Skeletal muscle tissue (tissue), 4 donors: ENCODE data around the gene LSM3. TPM values are rescaled to one million over a fixed set of nuclear protein-coding genes. Genes with fewer than 3 reads are reported as not detected.

Experiments used
- H3K27ac ChIP-seq: one replicate; pipeline ENCODE4 v1.7.0; 2013; ENCODE audit warnings: mild to moderate bottlenecking, low read depth, low read length, inconsistent platforms
- H3K27me3 ChIP-seq, 3 donors: one replicate each; pipeline ENCODE4 v1.7.0; 2013; ENCODE audit warnings: low read length in 3 of 3; ENCODE audit not compliant: control insufficient read depth in 3 of 3, insufficient read depth in 3 of 3
- H3K36me3 ChIP-seq, 3 donors: one replicate each; pipeline ENCODE4 v1.7.0; 2013; ENCODE audit warnings: low read length in 3 of 3; ENCODE audit not compliant: control insufficient read depth in 3 of 3, insufficient read depth in 3 of 3
- H3K4me1 ChIP-seq, 3 donors: one replicate each; pipeline ENCODE4 v1.7.0; 2013; ENCODE audit warnings: low read length in 3 of 3, mild to moderate bottlenecking in 3 of 3; ENCODE audit not compliant: control insufficient read depth in 3 of 3, insufficient read depth in 3 of 3
- H3K4me3 ChIP-seq, 3 donors: one replicate each; pipeline ENCODE4 v1.7.0; 2013; ENCODE audit warnings: low read length in 3 of 3
- H3K9ac ChIP-seq, 3 donors: one replicate each; pipeline ENCODE4 v1.7.0; 2013; ENCODE audit warnings: low read length in 3 of 3, mild to moderate bottlenecking in 3 of 3, moderate library complexity in 2 of 3, low read depth in 1 of 3
- H3K9me3 ChIP-seq, 3 donors: one replicate each; pipeline ENCODE4 v1.7.0; 2013; ENCODE audit warnings: low read length in 3 of 3; ENCODE audit not compliant: control insufficient read depth in 3 of 3
- total RNA-seq: library from RNA; depleted of rRNA; stranded (reverse); fragments of >200 nt; gene quantifications from one replicate; pipeline ENCODE4 v1.2.3, GENCODE V29; 2014
- donor health status: Osteomylitis.

The LSM3 gene
- 14.6 TPM for total RNA-seq

GRCh38 chr3:14178247-14179113 is at the start of gene LSM3, which contains the start of gene XPC:
Gene LSM3 (plus strand): TSS chr3:14178817. CDS start chr3:14178861, 44 bp downstream.
Gene XPC (minus strand): TSS chr3:14178601. CDS start chr3:14178568, 33 bp downstream.
- peaks cover 5 to 31% (median 18%) of the 10 kb centered on the region in 3 donors for H3K4me1 ChIP-seq
- peak within 1 kb of the TSS; percentile 79 to 99 (median 88) for H3K4me3 ChIP-seq
- peak within 1 kb of the TSS; percentile 91 for H3K27ac ChIP-seq
- H3K9me3 ChIP-seq, result no peaks in the 10 kb centered on the region
- peak within 1 kb of the TSS; percentile 91 to 96 (median 94) for H3K9ac ChIP-seq
- peaks cover 2 to 12% (median 11%) of the 10 kb centered on the region in 3 donors for H3K36me3 ChIP-seq
- H3K27me3 ChIP-seq, result no peaks in the 10 kb centered on the region

GRCh38 chr3:14129296-14129695 is 49.3 kb upstream of the LSM3 start:
- no peaks in the 10 kb centered on the region for H3K27me3 ChIP-seq
- no peaks in the 10 kb centered on the region for H3K9me3 ChIP-seq
- H3K36me3 ChIP-seq, result peaks cover 51 to 58% (median 58%) of the 10 kb centered on the region in 3 donors
- no peak overlapping the region for H3K9ac ChIP-seq
- H3K4me1 ChIP-seq, result peaks cover 24 to 37% (median 31%) of the 10 kb centered on the region in 3 donors
- H3K4me3 ChIP-seq, result no peak overlapping the region
- H3K27ac ChIP-seq, result no peak overlapping the region

- H3K27ac ChIP-seq, result no peak overlapping the region
These were observed 48.4 kb upstream of the LSM3 start for GRCh38 chr3:14130230-14130629.

GRCh38 chr3:14130707-14131106 is 47.9 kb upstream of the LSM3 start:
- Histone ChIP-seq H3K36me3 (peaks cover 64 to 72% (median 72%) of the 10 kb centered on the region in 3 donors), H3K4me3 (no peak overlapping the region), H3K9me3 (no peaks in the 10 kb centered on the region), H3K4me1 (peaks cover 18 to 30% (median 29%) of the 10 kb centered on the region in 3 donors), H3K27me3 (no peaks in the 10 kb centered on the region), H3K27ac (no peak overlapping the region), H3K9ac (no peak overlapping the region)

More at GRCh38 chr3:14130230-14130629, 48.4 kb upstream of the LSM3 start:
- Histone ChIP-seq H3K27me3 (no peaks in the 10 kb centered on the region), H3K36me3 (peaks cover 60 to 68% (median 67%) of the 10 kb centered on the region in 3 donors), H3K4me3 (no peak overlapping the region), H3K4me1 (peaks cover 23 to 34% (median 31%) of the 10 kb centered on the region in 3 donors), H3K9me3 (no peaks in the 10 kb centered on the region), H3K9ac (no peak overlapping the region)

- no peak overlapping the region for H3K4me3 ChIP-seq
- H3K36me3 ChIP-seq, result peaks cover 68 to 76% (median 75%) of the 10 kb centered on the region in 3 donors
- peaks cover 14 to 30% (median 24%) of the 10 kb centered on the region in 3 donors for H3K4me1 ChIP-seq
- no peak overlapping the region for H3K9ac ChIP-seq
- H3K9me3 ChIP-seq, result no peaks in the 10 kb centered on the region
- no peaks in the 10 kb centered on the region for H3K27me3 ChIP-seq
- no peak overlapping the region for H3K27ac ChIP-seq
These were observed 47.5 kb upstream of the LSM3 start for GRCh38 chr3:14131134-14131533.

- Histone ChIP-seq H3K36me3 (peaks cover 68 to 83% (median 79%) of the 10 kb centered on the region in 3 donors), H3K9ac (no peak overlapping the region), H3K4me1 (peaks cover 12 to 30% (median 24%) of the 10 kb centered on the region in 3 donors), H3K9me3 (no peaks in the 10 kb centered on the region), H3K27me3 (no peaks in the 10 kb centered on the region), H3K27ac (no peak overlapping the region), H3K4me3 (no peak overlapping the region)
These were observed 46.5 kb upstream of the LSM3 start for GRCh38 chr3:14132120-14132519.

- peaks cover 68 to 83% (median 76%) of the 10 kb centered on the region in 3 donors for H3K36me3 ChIP-seq
These were observed 45.9 kb upstream of the LSM3 start for GRCh38 chr3:14132689-14133088.

GRCh38 chr3:14133188-14133800 is 45.3 kb upstream of the LSM3 start:
- no peaks in the 10 kb centered on the region for H3K27me3 ChIP-seq
- H3K36me3 ChIP-seq, result peaks cover 65 to 78% (median 76%) of the 10 kb centered on the region in 3 donors
- H3K9ac ChIP-seq, result no peak overlapping the region
- H3K4me1 ChIP-seq, result peaks cover 18 to 30% (median 24%) of the 10 kb centered on the region in 3 donors
- H3K4me3 ChIP-seq, result no peak overlapping the region
- no peak overlapping the region for H3K27ac ChIP-seq
- no peaks in the 10 kb centered on the region for H3K9me3 ChIP-seq

More at GRCh38 chr3:14132689-14133088, 45.9 kb upstream of the LSM3 start:
- H3K9me3 ChIP-seq, result no peaks in the 10 kb centered on the region
- peaks cover 14 to 30% (median 24%) of the 10 kb centered on the region in 3 donors for H3K4me1 ChIP-seq
- H3K4me3 ChIP-seq, result no peak overlapping the region
- H3K27ac ChIP-seq, result no peak overlapping the region
- H3K9ac ChIP-seq, result no peak overlapping the region
- no peaks in the 10 kb centered on the region for H3K27me3 ChIP-seq

- no peak overlapping the region for H3K27ac ChIP-seq
- peaks cover 70 to 81% (median 76%) of the 10 kb centered on the region in 3 donors for H3K36me3 ChIP-seq
- peaks cover 19 to 35% (median 26%) of the 10 kb centered on the region in 3 donors for H3K4me1 ChIP-seq
- no peak overlapping the region for H3K9ac ChIP-seq
- H3K27me3 ChIP-seq, result no peaks in the 10 kb centered on the region
- H3K4me3 ChIP-seq, result no peak overlapping the region
- no peaks in the 10 kb centered on the region for H3K9me3 ChIP-seq
These were observed 44.7 kb upstream of the LSM3 start for GRCh38 chr3:14133876-14134275.
